ENCODE measurements around the gene MYOF.

MYOF gene

GRCh38 chr10:93485690-93486089 is 3.6 kb upstream of the MYOF start:
- in situ Hi-C loops (cut with HindIII; ENCODE audit: low sequenced_read_pairs) = no loop called here
- no peak overlapping the region for H3K4me3 ChIP-seq (ENCODE audit: low read depth, low read length)
- no peak for DNase-seq (ENCODE audit: low read depth, low spot score)
- no peak for TF ChIP-seq CTCF (IDR thresholded peaks at IDR 0.05; ENCODE audit: low read depth, low read length)

- no peak for TF ChIP-seq CTCF (IDR thresholded peaks at IDR 0.05; ENCODE audit: low read depth, low read length)
- H3K4me3 ChIP-seq (ENCODE audit: low read depth, low read length) = peak overlapping the region; percentile 89
- in situ Hi-C loops (cut with HindIII; ENCODE audit: low sequenced_read_pairs) = no loop called here
- no peak for DNase-seq (ENCODE audit: low read depth, low spot score)
Observed at GRCh38 chr10:93481637-93482144, 443 bp downstream of the MYOF start.

DNA sequence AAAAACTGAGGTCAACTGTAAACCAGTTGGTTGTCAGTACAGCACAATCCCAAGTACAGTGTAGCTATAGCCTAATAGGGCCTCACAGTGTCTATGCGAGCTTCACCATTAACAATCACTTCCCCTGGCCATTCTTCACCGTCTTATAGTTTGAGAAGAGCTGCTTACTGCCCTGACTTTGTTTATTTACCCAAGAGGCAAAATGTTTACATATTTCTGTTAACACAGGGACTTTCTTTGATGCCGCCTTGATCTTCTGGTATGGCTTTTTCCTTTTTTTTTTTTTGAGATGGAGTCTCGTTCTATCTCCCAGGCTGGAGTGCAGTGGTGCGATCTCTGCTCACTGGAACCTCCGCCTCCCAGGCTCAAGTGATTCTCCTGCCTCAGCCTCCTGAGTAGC is 3.3 kb downstream of the MYOF start:
- in situ Hi-C loops (cut with HindIII; ENCODE audit: low sequenced_read_pairs) = no loop called here
- TF ChIP-seq CTCF (IDR thresholded peaks at IDR 0.05; ENCODE audit: low read depth, low read length) = no peak
- no peak for DNase-seq (ENCODE audit: low read depth, low spot score)
- peak overlapping the region; percentile 19 for H3K4me3 ChIP-seq (ENCODE audit: low read depth, low read length)

GRCh38 chr10:93476756-93477155 is 5.4 kb downstream of the MYOF start:
- no peak for TF ChIP-seq CTCF (IDR thresholded peaks at IDR 0.05; ENCODE audit: low read depth, low read length)
- DNase-seq (ENCODE audit: low read depth, low spot score) = no peak
- no peak overlapping the region for H3K4me3 ChIP-seq (ENCODE audit: low read depth, low read length)
- in situ Hi-C loops (cut with HindIII; ENCODE audit: low sequenced_read_pairs) = no loop called here

GRCh38 chr10:93475871-93476270 is 6.3 kb downstream of the MYOF start:
- H3K4me3 ChIP-seq (ENCODE audit: low read depth, low read length) = no peak overlapping the region
- no peak for TF ChIP-seq CTCF (IDR thresholded peaks at IDR 0.05; ENCODE audit: low read depth, low read length)
- in situ Hi-C loops (cut with HindIII; ENCODE audit: low sequenced_read_pairs) = no loop called here
- DNase-seq (ENCODE audit: low read depth, low spot score) = peak; percentile 54

DNA sequence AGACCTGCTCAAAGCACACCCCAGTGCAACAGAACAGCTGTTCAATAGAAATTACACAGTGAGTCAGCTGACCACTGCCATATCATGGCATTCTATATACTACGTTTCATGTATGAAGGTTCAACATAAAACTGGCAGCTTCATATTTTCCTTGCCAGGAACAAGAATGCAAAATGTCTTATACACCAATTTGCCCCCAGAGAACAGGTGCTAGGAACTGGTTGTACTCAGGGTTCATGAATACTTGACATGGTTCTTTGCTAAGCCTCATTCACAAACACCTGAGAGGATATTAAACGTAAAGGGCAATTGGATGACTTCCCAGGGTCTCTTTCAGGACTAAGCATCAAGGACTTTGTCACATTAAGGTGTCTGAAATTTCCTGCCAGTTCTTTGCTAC is 6.9 kb downstream of the MYOF start:
- in situ Hi-C loops (cut with HindIII; ENCODE audit: low sequenced_read_pairs) = no loop called here
- TF ChIP-seq CTCF (IDR thresholded peaks at IDR 0.05; ENCODE audit: low read depth, low read length) = no peak
- no peak for DNase-seq (ENCODE audit: low read depth, low spot score)
- H3K4me3 ChIP-seq (ENCODE audit: low read depth, low read length) = no peak overlapping the region

Measured in astrocyte of the spinal cord (primary cell).